HepG2 (cell line): ENCODE measurements around the gene TMEM171. TPM values are rescaled to one million over a fixed set of nuclear protein-coding genes. Genes with fewer than 3 reads are reported as not detected.

Experiments
- FOXO4 ChIP-seq: sonication (generic); formaldehyde crosslinking; conservative IDR thresholded peaks from 2 replicates; pipeline ENCODE4 v1.8.1; 2023; ENCODE audit warnings: missing genetic modification reagents
- IKZF4 ChIP-seq: sonication (generic); formaldehyde crosslinking; IDR thresholded peaks from 2 replicates; pipeline ENCODE4 v1.5.1; 2020; ENCODE audit warnings: borderline replicate concordance, mild to moderate bottlenecking, low read depth, missing genetic modification reagents; ENCODE audit errors: not compliant biosample characterization
- PTBP1 ChIP-seq: fragments of 200-400 bp; formaldehyde crosslinking; IDR thresholded peaks from 2 replicates; pipeline ENCODE4 v1.6.1; 2018; ENCODE audit warnings: low read length, low read depth; ENCODE audit not compliant: poor library complexity, severe bottlenecking
- YEATS4 ChIP-seq: sonication (generic); formaldehyde crosslinking; IDR thresholded peaks from 2 replicates; pipeline ENCODE4 v1.4.0; 2020; ENCODE audit warnings: missing genetic modification reagents, borderline replicate concordance
- ZC3H13 ChIP-seq: sonication (generic); formaldehyde crosslinking; IDR thresholded peaks from 2 replicates; pipeline ENCODE4 v1.8.1; 2023; ENCODE audit warnings: mild to moderate bottlenecking, missing genetic modification reagents, moderate library complexity
- ZNF232 ChIP-seq: sonication (generic); formaldehyde crosslinking; IDR thresholded peaks from 2 replicates; pipeline ENCODE4 v1.4.0; 2020; ENCODE audit warnings: missing genetic modification reagents, borderline replicate concordance
- polyA plus RNA-seq, 8 experiments: library from polyadenylated mRNA; depleted of rRNA in 3 of 8; stranded (reverse) in 7 of 8; unstranded in 1 of 8; fragments of >200 nt; fragmentation: Illumina TruSeq in 4 of 8; extraction: Trizol in 4 of 8; gene quantifications; 2 replicates each; pipeline versions ENCODE4 v1.2.1 to v1.2.3, GENCODE V29; 2011 to 2016; ENCODE audit warnings: low read depth in 4 of 8, missing spikeins in 1 of 8, mixed read lengths in 1 of 8; ENCODE audit not compliant: insufficient read depth in 1 of 8
- total RNA-seq, 5 experiments: library from RNA; depleted of rRNA; stranded (reverse); fragments of >200 nt; fragmentation: Illumina TruSeq; extraction: Trizol; gene quantifications; 2 replicates each; pipeline ENCODE4 v1.2.3, GENCODE V29; 2016; ENCODE audit warnings: low read depth in 1 of 5
- TF ChIP-seq, protein P1 (sequence below): sonication (generic); formaldehyde crosslinking; IDR thresholded peaks from 2 replicates; pipeline ENCODE4 v1.4.0; 2020; ENCODE audit warnings: missing genetic modification reagents
- TF ChIP-seq, protein P2 (sequence below): sonication (generic); formaldehyde crosslinking; IDR thresholded peaks from 2 replicates; pipeline ENCODE4 v1.5.1; 2020; ENCODE audit warnings: missing genetic modification reagents, mild to moderate bottlenecking, borderline replicate concordance

Gene TMEM171
- total and polyA plus RNA-seq, 2 of the 13 experiments (the other 11 are each of a cell fraction or from before 2014, with no cell fraction given), result 0.12 TPM; not detected in 1

GRCh38 chr5:73132759-73133158, 12.4 kb downstream of the TMEM171 start (continued):
- no peak for TF ChIP-seq YEATS4 (CRISPR knock-in tag)
- TF ChIP-seq ZC3H13 (CRISPR knock-in tag), result no peak
- TF ChIP-seq, protein P1, sequence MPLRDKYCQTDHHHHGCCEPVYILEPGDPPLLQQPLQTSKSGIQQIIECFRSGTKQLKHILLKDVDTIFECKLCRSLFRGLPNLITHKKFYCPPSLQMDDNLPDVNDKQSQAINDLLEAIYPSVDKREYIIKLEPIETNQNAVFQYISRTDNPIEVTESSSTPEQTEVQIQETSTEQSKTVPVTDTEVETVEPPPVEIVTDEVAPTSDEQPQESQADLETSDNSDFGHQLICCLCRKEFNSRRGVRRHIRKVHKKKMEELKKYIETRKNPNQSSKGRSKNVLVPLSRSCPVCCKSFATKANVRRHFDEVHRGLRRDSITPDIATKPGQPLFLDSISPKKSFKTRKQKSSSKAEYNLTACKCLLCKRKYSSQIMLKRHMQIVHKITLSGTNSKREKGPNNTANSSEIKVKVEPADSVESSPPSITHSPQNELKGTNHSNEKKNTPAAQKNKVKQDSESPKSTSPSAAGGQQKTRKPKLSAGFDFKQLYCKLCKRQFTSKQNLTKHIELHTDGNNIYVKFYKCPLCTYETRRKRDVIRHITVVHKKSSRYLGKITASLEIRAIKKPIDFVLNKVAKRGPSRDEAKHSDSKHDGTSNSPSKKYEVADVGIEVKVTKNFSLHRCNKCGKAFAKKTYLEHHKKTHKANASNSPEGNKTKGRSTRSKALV (CRISPR knock-in tag), result no peak
- TF ChIP-seq FOXO4, result no peak
- TF ChIP-seq, protein P2, sequence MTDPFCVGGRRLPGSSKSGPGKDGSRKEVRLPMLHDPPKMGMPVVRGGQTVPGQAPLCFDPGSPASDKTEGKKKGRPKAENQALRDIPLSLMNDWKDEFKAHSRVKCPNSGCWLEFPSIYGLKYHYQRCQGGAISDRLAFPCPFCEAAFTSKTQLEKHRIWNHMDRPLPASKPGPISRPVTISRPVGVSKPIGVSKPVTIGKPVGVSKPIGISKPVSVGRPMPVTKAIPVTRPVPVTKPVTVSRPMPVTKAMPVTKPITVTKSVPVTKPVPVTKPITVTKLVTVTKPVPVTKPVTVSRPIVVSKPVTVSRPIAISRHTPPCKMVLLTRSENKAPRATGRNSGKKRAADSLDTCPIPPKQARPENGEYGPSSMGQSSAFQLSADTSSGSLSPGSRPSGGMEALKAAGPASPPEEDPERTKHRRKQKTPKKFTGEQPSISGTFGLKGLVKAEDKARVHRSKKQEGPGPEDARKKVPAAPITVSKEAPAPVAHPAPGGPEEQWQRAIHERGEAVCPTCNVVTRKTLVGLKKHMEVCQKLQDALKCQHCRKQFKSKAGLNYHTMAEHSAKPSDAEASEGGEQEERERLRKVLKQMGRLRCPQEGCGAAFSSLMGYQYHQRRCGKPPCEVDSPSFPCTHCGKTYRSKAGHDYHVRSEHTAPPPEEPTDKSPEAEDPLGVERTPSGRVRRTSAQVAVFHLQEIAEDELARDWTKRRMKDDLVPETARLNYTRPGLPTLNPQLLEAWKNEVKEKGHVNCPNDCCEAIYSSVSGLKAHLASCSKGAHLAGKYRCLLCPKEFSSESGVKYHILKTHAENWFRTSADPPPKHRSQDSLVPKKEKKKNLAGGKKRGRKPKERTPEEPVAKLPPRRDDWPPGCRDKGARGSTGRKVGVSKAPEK (CRISPR knock-in tag), result no peak
- TF ChIP-seq PTBP1, result no peak
- TF ChIP-seq ZNF232 (CRISPR knock-in tag), result no peak
- TF ChIP-seq IKZF4, result no peak
